A549 (cell line): ENCODE results near the gene GSTM3. TPM values are rescaled to one million over a fixed set of nuclear protein-coding genes. Genes with fewer than 3 reads are reported as not detected.
A peak's percentile ranks its signal among the peaks of the same experiment; 100 is the strongest.

Experiments
- ATAC-seq, 2 experiments: fragments of 200-7000 bp in 1 of 2; fragments of >200 bp in 1 of 2; cut with Nextera tagmentation in 1 of 2; cut with Tn5 transposase in 1 of 2; 3 replicates each; pipeline versions ENCODE4 v1.8.0 to v1.9.1; 2018 to 2020; ENCODE audit warnings: mild to moderate bottlenecking in 1 of 2, moderate library complexity in 1 of 2
- CTCF ChIA-PET: fragments of 300-600 bp; sonication (Branson Sonifier 250); formaldehyde crosslinking; extraction: SDS; loops from one replicate; lab custom pipeline; 2021; ENCODE audit warnings: antibody characterized with exemption, inconsistent platforms; lab: Yijun Ruan, JAX
- POLR2A ChIA-PET: fragments of 350-600 bp; formaldehyde crosslinking; extraction: SDS; loops from one replicate; lab custom pipeline; 2021; ENCODE audit warnings: antibody characterized with exemption, inconsistent platforms; lab: Yijun Ruan, JAX
- DNase-seq, 2 experiments: peaks; one replicate each; pipeline versions ENCODE4 v3.0.0 to v3.0.0-alpha.2; 2011 to 2016; ENCODE audit warnings: low read depth in 1 of 2, low spot score in 1 of 2
- FAIRE-seq: peaks from 2 replicates; lab custom pipeline; 2011; peaks lifted over from hg19 to GRCh38; lab: Jason Lieb, UNC
- H3K27ac ChIP-seq, 2 experiments: fragments of >200 bp; sonication (Bioruptor Twin); formaldehyde crosslinking; 3 replicates each; pipeline ENCODE4 v1.5.1; 2016 to 2017
- H3K4me1 ChIP-seq: fragments of >200 bp; sonication (Bioruptor Twin); formaldehyde crosslinking; 3 replicates; pipeline ENCODE4 v1.6.1; 2016
- H3K4me2 ChIP-seq: fragments of >200 bp; sonication (Bioruptor Twin); formaldehyde crosslinking; 3 replicates; pipeline ENCODE4 v1.6.1; 2016
- H3K4me3 ChIP-seq: fragments of >200 bp; sonication (Bioruptor Twin); formaldehyde crosslinking; 3 replicates; pipeline ENCODE4 v1.5.1; 2016
- H3K9me3 ChIP-seq: fragments of >200 bp; sonication (Bioruptor Twin); formaldehyde crosslinking; 3 replicates; pipeline ENCODE4 v1.6.1; 2016
- CEBPB ChIP-seq, 2 experiments: fragments of >200 bp in 1 of 2; sonication (Bioruptor Twin) in 1 of 2; formaldehyde crosslinking in 1 of 2; IDR thresholded peaks; 2 replicates each; pipeline ENCODE4 v1.6.1; 2012 to 2016
- CTCF ChIP-seq: fragments of >200 bp; sonication (Bioruptor Twin); formaldehyde crosslinking; IDR thresholded peaks from 3 replicates; pipeline ENCODE4 v1.5.1; 2016
- ELK1 ChIP-seq: fragments of 150-350 bp; IDR thresholded peaks from 2 replicates; pipeline ENCODE4 v1.6.1; 2014; ENCODE audit warnings: low read depth, mild to moderate bottlenecking, low read length
- FOSB ChIP-seq: fragments of 250-450 bp; sonication (Bioruptor Pico); IDR thresholded peaks from 2 replicates; pipeline ENCODE4 v1.5.0; 2020; ENCODE audit warnings: mild to moderate bottlenecking, moderate library complexity
- FOSL2 ChIP-seq, 2 experiments: fragments of 450-650 bp in 1 of 2; fragments of >200 bp in 1 of 2; sonication (Bioruptor Twin) in 1 of 2; formaldehyde crosslinking; IDR thresholded peaks; 2 replicates each; pipeline versions ENCODE4 v1.5.0 to v1.6.1; 2016 to 2020; ENCODE audit warnings: mild to moderate bottlenecking in 1 of 2, moderate library complexity in 1 of 2
- HES2 ChIP-seq: fragments of >200 bp; sonication (Bioruptor Twin); formaldehyde crosslinking; IDR thresholded peaks from 2 replicates; pipeline ENCODE4 v1.6.1; 2016
- HMGXB4 ChIP-seq: fragments of 250-450 bp; sonication (Bioruptor Pico); IDR thresholded peaks from 2 replicates; pipeline ENCODE4 v1.5.0; 2021; ENCODE audit warnings: mild to moderate bottlenecking, moderate library complexity, borderline replicate concordance
- JUNB ChIP-seq: fragments of >200 bp; sonication (Bioruptor Twin); formaldehyde crosslinking; IDR thresholded peaks from 2 replicates; pipeline ENCODE4 v1.6.1; 2016
- MAX ChIP-seq: IDR thresholded peaks from 2 replicates; pipeline ENCODE4 v1.6.1; 2012
- MYC ChIP-seq: IDR thresholded peaks from 2 replicates; pipeline ENCODE4 v1.6.1; 2012; ENCODE audit warnings: mild to moderate bottlenecking, inconsistent platforms, low read length, improper control_type of control experiment, borderline replicate concordance
- NR3C1 ChIP-seq: fragments of >200 bp; sonication (Bioruptor Twin); formaldehyde crosslinking; IDR thresholded peaks from 3 replicates; pipeline ENCODE4 v1.6.1; 2017
- RAD21 ChIP-seq, 2 experiments: fragments of >200 bp in 1 of 2; sonication (Bioruptor Twin) in 1 of 2; formaldehyde crosslinking in 1 of 2; IDR thresholded peaks in 1 of 2; conservative IDR thresholded peaks in 1 of 2; 2 replicates in 1 of 2; 3 replicates in 1 of 2; pipeline ENCODE4 v1.6.1; 2012 to 2018; ENCODE audit warnings: inconsistent platforms in 1 of 2
- RFX5 ChIP-seq: fragments of 450-650 bp; IDR thresholded peaks from 2 replicates; pipeline ENCODE4 v1.7.1; 2014; ENCODE audit warnings: antibody characterized with exemption, mild to moderate bottlenecking, moderate library complexity
- RNF2 ChIP-seq: fragments of 200-600 bp; sonication (generic); IDR thresholded peaks from 2 replicates; pipeline ENCODE4 v1.6.1; 2016; ENCODE audit warnings: low read depth, mild to moderate bottlenecking, antibody characterized with exemption, moderate library complexity, borderline replicate concordance
- SMC3 ChIP-seq: fragments of >200 bp; sonication (Bioruptor Twin); formaldehyde crosslinking; IDR thresholded peaks from 3 replicates; pipeline ENCODE4 v1.6.1; 2018; ENCODE audit warnings: inconsistent platforms
- TP53 ChIP-seq: fragments of 250-450 bp; sonication (Bioruptor Pico); IDR thresholded peaks from 2 replicates; pipeline ENCODE4 v1.5.0; 2021; ENCODE audit warnings: mild to moderate bottlenecking, moderate library complexity
- ZC3H11A ChIP-seq: fragments of 450-650 bp; IDR thresholded peaks from 2 replicates; pipeline ENCODE4 v1.6.1; 2014; ENCODE audit warnings: antibody characterized with exemption, mild to moderate bottlenecking
- ZFP36 ChIP-seq: fragments of 450-650 bp; IDR thresholded peaks from 2 replicates; pipeline ENCODE4 v1.6.1; 2014; ENCODE audit warnings: borderline replicate concordance; ENCODE audit not compliant: partially characterized antibody
- WGBS: methylation state at CpG from one replicate; pipeline ENCODE4 v1.1.6; 2017; ENCODE audit errors: missing lambda C conversion rate; 5-methylcytosine and 5-hydroxymethylcytosine counted together
- polyA plus RNA-seq, 4 experiments: library from polyadenylated mRNA; depleted of rRNA in 3 of 4; stranded (reverse); fragments of >200 nt; fragmentation: RNase III in 1 of 4; extraction: RNeasy Plus Mini Kit Qiagen cat#74134 plus additional on column Dnase treatment in 1 of 4; gene quantifications; 2 replicates in 3 of 4; 3 replicates in 1 of 4; pipeline ENCODE4 v1.2.3, GENCODE V29; 2011 to 2017

GSTM3 gene
- polyA plus RNA-seq, 2 of the 4 experiments (the other 2 are of a cell fraction) = 43.0 to 55.7 TPM

GRCh38 chr1:109788695-109789521 lies 48.1 kb upstream of the GSTM3 start:
- DNase-seq (peak; percentile 58 to 65), FAIRE-seq (no peak), ATAC-seq (peak; percentile 67 to 69; a peak in 5 of 6 replicates)
- TF ChIP-seq RFX5 (no peak), MAX (peak; percentile 13; the same call in 1 of the 2 replicates), RAD21 (conservative IDR thresholded peaks at IDR 0.05 in 1 of 2, IDR thresholded peaks at IDR 0.05 in 1 of 2) (peak; percentile 11 to 23; a peak in 1 of 5 replicates), CTCF (peak; percentile 18; the same call in 1 of the 3 replicates)
- WGBS = 74% methylated on average over 4 of the region's 9 CpGs
- no peaks in the 10 kb centered on the region for H3K9me3 ChIP-seq
- peak overlapping the region; percentile 98 for H3K27ac ChIP-seq
- H3K4me2 ChIP-seq = peak overlapping the region; percentile 11; the same call in 1 of the 3 replicates
- CTCF ChIA-PET = interaction anchor here (1.0 to 28.1 kb wide), 5 partner anchors 10 to 191 kb away, joined by 3 to 969 read pairs (median 3); partner anchors contain the start of gene AHCYL1
- POLR2A ChIA-PET = no interaction called here
- H3K4me1 ChIP-seq = peaks cover 91% of the 10 kb centered on the region
- H3K4me3 ChIP-seq = no peak overlapping the region

- POLR2A ChIA-PET = no interaction called here
- Histone ChIP-seq H3K4me1 (peaks cover 91% of the 10 kb centered on the region), H3K27ac (peak overlapping the region; percentile 98; a peak in 5 of 6 replicates), H3K9me3 (no peaks in the 10 kb centered on the region), H3K4me3 (no peak overlapping the region), H3K4me2 (peak overlapping the region; percentile 60; the same call in 1 of the 3 replicates)
- TF ChIP-seq FOSB (CRISPR knock-in tag) (no peak), ZFP36 (no peak), CEBPB (IDR thresholded peaks at IDR 0.05) (no peak), HES2 (no peak), JUNB (no peak), NR3C1 (no peak), MYC (no peak), ZC3H11A (no peak), ELK1 (no peak), FOSL2 (IDR thresholded peaks at IDR 0.05) (no peak), FOSL2 (CRISPR knock-in tag; IDR thresholded peaks at IDR 0.05) (no peak), RNF2 (no peak), TP53 (no peak), SMC3 (no peak), HMGXB4 (CRISPR knock-in tag) (no peak)
- DNase-seq (no peak), ATAC-seq (no peak), FAIRE-seq (no peak)
- WGBS = 91% methylated on average over 19 of the region's 19 CpGs
- CTCF ChIA-PET = interaction anchor here (0.9 to 28.1 kb wide), 9 partner anchors 11 to 256 kb away, joined by 3 to 969 read pairs (median 4); partner anchors contain the start of gene AHCYL1
Observed at GRCh38 chr1:109787845-109788601, 47.2 kb upstream of the GSTM3 start.
